Upper lobe of right lung (tissue), 1 donor: ENCODE results near the gene MXD3. TPM values are rescaled to one million over a fixed set of nuclear protein-coding genes. Genes with fewer than 3 reads are reported as not detected.

Source experiments
- ATAC-seq: fragments of 200-7000 bp; cut with Tn5 transposase; one replicate; pipeline ENCODE4 v1.9.1; 2020; ENCODE audit warnings: mild to moderate bottlenecking, moderate library complexity
- DNase-seq: peaks from one replicate; pipeline ENCODE4 v3.0.0-alpha.2; 2020
- H3K27ac ChIP-seq: fragments of 200-600 bp; one replicate; pipeline ENCODE4 v1.8.0; 2022
- H3K27me3 ChIP-seq: fragments of 200-600 bp; one replicate; pipeline ENCODE4 v1.8.0; 2022; ENCODE audit warnings: mild to moderate bottlenecking
- H3K36me3 ChIP-seq: fragments of 200-600 bp; one replicate; pipeline ENCODE4 v1.8.0; 2022
- H3K4me1 ChIP-seq: fragments of 200-600 bp; one replicate; pipeline ENCODE4 v1.8.0; 2022
- H3K4me3 ChIP-seq: fragments of 200-600 bp; one replicate; pipeline ENCODE4 v1.8.0; 2022; ENCODE audit warnings: mild to moderate bottlenecking
- H3K9me3 ChIP-seq: fragments of 200-600 bp; one replicate; pipeline ENCODE4 v1.8.0; 2022
- CTCF ChIP-seq: fragments of 200-600 bp; IDR thresholded peaks from one replicate; pipeline ENCODE4 v1.8.0; 2022; ENCODE audit warnings: antibody characterized with exemption
- intact Hi-C: fragments of 100-400 bp; cut with DNase I; formaldehyde crosslinking; loops from one replicate; pipeline ENCODE4 v1.11.0; 2022
- total RNA-seq: library from RNA; stranded (reverse); fragmentation: NEBNext Ultra II Directional; extraction: Animal tissue kit (Norgen Biotek cat#: 25700); gene quantifications from one replicate; pipeline ENCODE4 v1.2.1, GENCODE V29; 2021
- donor health status: DM: no; HTN: yes; CAD: no; lungs with severe emphysema.

The MXD3 gene
- total RNA-seq, 1 donor from 2014 or later, result 10.1 TPM

- H3K9me3 ChIP-seq, result no peaks in the 10 kb centered on the region
- H3K4me1 ChIP-seq, result peaks cover 65% of the 10 kb centered on the region
- ATAC-seq, result no peak
- no peaks in the 10 kb centered on the region for H3K27me3 ChIP-seq
- TF ChIP-seq CTCF, result no peak
- intact Hi-C loops, result no loop called here
- peaks cover 14% of the 10 kb centered on the region for H3K36me3 ChIP-seq
- DNase-seq, result no peak
- no peak overlapping the region for H3K4me3 ChIP-seq
- peak overlapping the region; percentile 73 for H3K27ac ChIP-seq
These were observed 10.7 kb downstream of the MXD3 start for GRCh38 chr5:177300951-177301350.

DNA sequence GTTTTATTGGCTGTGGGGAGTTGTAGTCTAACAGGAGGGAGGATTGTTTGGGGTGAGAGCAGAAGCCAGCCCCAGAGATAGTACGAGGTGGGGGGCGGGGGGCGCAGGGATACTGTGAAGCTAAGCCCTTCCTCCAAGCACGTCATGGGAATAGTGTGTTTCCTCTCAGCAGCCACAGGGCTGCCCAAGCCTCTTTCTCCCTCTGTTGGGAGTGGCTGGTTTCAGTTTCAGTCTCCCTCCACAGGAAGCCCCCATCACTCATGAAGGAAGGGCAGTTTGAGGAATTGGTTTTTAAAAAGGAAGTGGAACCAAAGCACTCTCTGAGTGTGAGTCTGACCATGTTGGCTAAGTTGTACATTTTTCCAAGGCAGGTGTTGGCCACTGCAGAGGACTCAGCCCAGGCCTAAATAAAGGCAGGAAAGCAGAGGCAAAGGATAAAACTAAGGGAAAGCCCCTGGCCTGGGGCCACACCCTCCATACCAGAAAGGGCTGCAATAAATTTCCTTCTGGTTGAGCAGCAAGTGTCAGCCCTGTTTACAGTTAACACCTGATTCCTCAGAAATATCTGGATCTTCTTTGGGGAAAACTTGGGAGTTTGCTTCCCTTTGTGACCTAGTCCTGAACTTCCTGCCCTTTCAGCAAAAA lies 11.3 kb downstream of the MXD3 start:
- Histone ChIP-seq H3K4me1 (peaks cover 59% of the 10 kb centered on the region), H3K36me3 (peaks cover 14% of the 10 kb centered on the region), H3K27me3 (no peaks in the 10 kb centered on the region), H3K9me3 (no peaks in the 10 kb centered on the region), H3K4me3 (no peak overlapping the region), H3K27ac (peak overlapping the region; percentile 73)
- DNase-seq (no peak), ATAC-seq (peak; percentile 72)
- no peak for TF ChIP-seq CTCF
- intact Hi-C loops, result no loop called here

DNA sequence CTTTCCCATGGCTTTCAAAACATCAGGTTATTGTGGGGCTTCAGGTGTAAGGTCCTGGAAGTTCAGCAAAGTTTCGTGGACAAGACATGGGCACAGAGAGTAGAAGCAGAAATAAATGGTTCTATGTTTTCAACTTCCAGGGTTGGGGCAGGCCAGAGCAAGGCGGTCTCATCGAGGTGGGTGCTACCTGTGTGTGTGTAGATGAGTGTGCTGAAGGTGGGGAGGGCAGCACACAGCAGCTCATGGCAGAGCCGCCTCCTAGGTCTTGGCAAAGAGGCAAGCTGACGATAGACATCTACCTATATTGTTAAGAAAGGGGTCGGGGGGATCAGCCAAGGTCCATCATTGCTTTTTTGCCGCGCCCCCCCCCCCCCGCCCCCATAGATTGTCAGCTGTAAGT lies 12.0 kb downstream of the MXD3 start:
- Histone ChIP-seq H3K4me1 (peaks cover 53% of the 10 kb centered on the region), H3K4me3 (no peak overlapping the region), H3K27ac (peak overlapping the region; percentile 73), H3K27me3 (no peaks in the 10 kb centered on the region), H3K9me3 (no peaks in the 10 kb centered on the region), H3K36me3 (peaks cover 15% of the 10 kb centered on the region)
- no peak for ATAC-seq
- no peak for TF ChIP-seq CTCF
- no peak for DNase-seq
- intact Hi-C loops, result no loop called here

- H3K27ac ChIP-seq, result no peak overlapping the region
- peaks cover 49% of the 10 kb centered on the region for H3K4me1 ChIP-seq
- H3K9me3 ChIP-seq, result no peaks in the 10 kb centered on the region
- no peak for ATAC-seq
- peaks cover 33% of the 10 kb centered on the region for H3K36me3 ChIP-seq
- intact Hi-C loops, result no loop called here
- no peak overlapping the region for H3K4me3 ChIP-seq
- DNase-seq, result no peak
- TF ChIP-seq CTCF, result no peak
- H3K27me3 ChIP-seq, result no peaks in the 10 kb centered on the region
These were observed 13.8 kb downstream of the MXD3 start for GRCh38 chr5:177297922-177298321.

GRCh38 chr5:177296581-177296980 lies 15.1 kb downstream of the MXD3 start:
- DNase-seq (no peak), ATAC-seq (peak; percentile 35)
- intact Hi-C loops, result no loop called here
- Histone ChIP-seq H3K27me3 (no peaks in the 10 kb centered on the region), H3K4me1 (peaks cover 36% of the 10 kb centered on the region), H3K4me3 (no peak overlapping the region), H3K27ac (peak overlapping the region; percentile 44), H3K36me3 (peaks cover 46% of the 10 kb centered on the region), H3K9me3 (no peaks in the 10 kb centered on the region)
- TF ChIP-seq CTCF, result no peak

DNA sequence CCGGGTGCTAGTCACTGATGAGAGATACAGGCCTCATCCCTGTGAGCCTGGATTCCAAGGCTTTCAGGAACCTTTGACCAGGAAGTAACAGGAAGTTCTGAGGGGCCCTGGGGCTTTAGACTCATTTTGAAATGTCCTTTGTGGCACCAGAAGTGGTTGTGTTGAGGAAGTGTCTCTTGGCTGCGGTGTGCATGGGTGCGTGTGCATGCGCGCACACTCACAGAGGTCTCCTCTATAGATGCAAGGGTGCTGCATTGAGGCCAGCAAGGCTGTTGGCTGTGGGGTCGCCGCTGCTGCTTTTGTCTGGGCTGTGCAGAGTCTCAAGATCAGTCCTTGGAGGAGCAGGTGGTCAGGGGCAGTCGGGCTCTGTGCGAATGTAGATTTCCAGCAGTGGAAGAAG lies 15.8 kb downstream of the MXD3 start:
- no peak for DNase-seq
- peak overlapping the region; percentile 44 for H3K27ac ChIP-seq
- no peak overlapping the region for H3K4me3 ChIP-seq
- peak; percentile 53 for ATAC-seq
- H3K27me3 ChIP-seq, result no peaks in the 10 kb centered on the region
- H3K36me3 ChIP-seq, result peaks cover 53% of the 10 kb centered on the region
- intact Hi-C loops, result no loop called here
- no peak for TF ChIP-seq CTCF
- H3K4me1 ChIP-seq, result peaks cover 30% of the 10 kb centered on the region
- no peaks in the 10 kb centered on the region for H3K9me3 ChIP-seq
